Fibroblast of pulmonary artery (primary cell): ENCODE measurements around the gene PRR30.

Experiments
- DNase-seq: peaks from one replicate; pipeline ENCODE4 v3.0.0-alpha.2; 2010; ENCODE audit warnings: low read depth
- H3K4me3 ChIP-seq: replicated peaks from 2 replicates; pipeline ENCODE4 v1.5.1; 2011; ENCODE audit warnings: low read depth, mild to moderate bottlenecking, control low read depth, low read length, moderate library complexity
- TF ChIP-seq, protein P1 (sequence below): IDR thresholded peaks from 2 replicates; pipeline ENCODE4 v1.5.1; 2011; ENCODE audit warnings: mild to moderate bottlenecking, control low read depth, low read length, inconsistent platforms; ENCODE audit errors: missing control alignments

The PRR30 gene

DNA sequence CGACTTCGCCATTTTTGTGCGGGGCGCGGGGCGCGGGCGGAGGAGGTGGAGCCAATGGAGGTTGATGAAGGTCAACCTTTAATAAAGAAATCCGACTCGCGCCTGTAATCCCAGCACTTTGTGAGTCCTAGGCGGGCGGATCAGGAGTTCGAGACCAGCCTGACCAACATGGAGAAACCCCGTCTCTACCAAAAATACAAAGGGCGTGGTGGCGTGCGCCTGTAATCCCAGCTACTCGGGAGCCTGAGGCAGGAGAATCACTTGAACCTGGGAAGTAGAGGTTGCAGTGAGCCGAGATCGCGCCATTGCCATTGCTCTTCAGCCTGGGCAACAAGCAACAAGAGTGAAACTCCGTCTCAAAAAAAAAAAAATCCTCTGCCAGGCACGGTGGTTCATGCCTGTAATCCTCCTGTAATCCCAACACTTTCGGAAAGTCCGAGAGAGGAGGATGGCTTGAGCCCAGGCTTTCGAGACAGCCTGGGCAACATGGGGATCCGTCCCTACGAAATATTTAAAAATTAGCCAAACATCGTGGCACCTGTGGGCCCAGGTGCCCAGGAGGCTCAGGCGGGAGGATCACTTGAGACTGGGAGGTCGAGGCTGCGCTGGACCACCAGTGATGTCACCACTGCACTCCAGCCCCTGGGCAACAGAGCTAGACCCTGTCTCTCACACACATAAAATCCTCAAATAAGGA, 4.3 kb downstream of the PRR30 start:
- DNase-seq, result no peak
- TF ChIP-seq, protein P1, sequence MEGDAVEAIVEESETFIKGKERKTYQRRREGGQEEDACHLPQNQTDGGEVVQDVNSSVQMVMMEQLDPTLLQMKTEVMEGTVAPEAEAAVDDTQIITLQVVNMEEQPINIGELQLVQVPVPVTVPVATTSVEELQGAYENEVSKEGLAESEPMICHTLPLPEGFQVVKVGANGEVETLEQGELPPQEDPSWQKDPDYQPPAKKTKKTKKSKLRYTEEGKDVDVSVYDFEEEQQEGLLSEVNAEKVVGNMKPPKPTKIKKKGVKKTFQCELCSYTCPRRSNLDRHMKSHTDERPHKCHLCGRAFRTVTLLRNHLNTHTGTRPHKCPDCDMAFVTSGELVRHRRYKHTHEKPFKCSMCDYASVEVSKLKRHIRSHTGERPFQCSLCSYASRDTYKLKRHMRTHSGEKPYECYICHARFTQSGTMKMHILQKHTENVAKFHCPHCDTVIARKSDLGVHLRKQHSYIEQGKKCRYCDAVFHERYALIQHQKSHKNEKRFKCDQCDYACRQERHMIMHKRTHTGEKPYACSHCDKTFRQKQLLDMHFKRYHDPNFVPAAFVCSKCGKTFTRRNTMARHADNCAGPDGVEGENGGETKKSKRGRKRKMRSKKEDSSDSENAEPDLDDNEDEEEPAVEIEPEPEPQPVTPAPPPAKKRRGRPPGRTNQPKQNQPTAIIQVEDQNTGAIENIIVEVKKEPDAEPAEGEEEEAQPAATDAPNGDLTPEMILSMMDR, result no peak
- peak overlapping the region; percentile 31 for H3K4me3 ChIP-seq

DNA sequence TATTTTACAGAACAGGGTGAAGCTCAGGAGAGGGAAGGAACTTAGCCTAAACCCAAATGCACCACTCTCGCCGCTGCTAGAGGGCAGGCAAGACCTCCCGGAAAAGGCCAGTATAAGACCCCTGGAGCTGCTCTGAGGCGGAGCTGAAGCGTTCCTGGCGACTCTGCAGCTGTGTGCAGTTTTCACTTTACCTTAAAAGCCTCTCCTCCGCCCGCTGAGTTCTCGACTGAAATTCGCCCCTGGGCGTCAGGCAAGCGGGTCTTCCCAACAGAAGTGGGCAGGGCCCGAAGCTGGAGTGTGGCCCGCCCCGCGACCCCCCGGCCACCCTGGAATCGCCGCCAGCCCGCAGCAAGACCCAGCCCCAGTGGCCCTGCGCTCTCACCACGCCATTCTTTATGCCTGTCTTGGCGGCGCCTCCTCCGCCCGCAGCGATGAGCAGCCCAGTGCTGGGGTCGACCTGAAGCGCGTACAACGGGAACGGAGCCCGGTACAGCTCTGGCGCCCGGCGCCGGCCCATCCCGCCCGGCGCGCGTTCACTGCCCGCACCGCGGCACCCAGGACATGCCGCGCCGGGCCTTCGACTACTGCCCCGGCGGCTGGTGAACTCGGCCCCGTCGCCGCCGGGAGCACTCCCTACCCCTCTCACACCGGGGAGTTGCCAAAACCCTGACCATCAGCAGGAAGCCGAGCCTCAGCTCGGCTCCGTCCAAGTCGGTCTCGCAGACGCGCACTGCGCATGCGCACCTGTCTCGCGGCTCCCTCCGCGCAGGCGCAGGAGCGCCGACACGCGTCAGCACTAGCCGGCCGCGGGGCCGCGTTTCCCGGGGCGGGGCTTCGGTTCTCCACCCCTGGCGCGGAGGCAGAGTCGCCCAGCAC, 5.1 kb downstream of the PRR30 start, which contains the start of gene PREB:
PREB (minus strand) TSS at position 732 of the 876 bp plus-strand sequence; CDS start at position 517, 215 bp downstream.
- peak; percentile 96 for DNase-seq
- peak within 1 kb of the TSS; percentile 92 for H3K4me3 ChIP-seq
- TF ChIP-seq, protein P1, result peak; percentile 48

DNA sequence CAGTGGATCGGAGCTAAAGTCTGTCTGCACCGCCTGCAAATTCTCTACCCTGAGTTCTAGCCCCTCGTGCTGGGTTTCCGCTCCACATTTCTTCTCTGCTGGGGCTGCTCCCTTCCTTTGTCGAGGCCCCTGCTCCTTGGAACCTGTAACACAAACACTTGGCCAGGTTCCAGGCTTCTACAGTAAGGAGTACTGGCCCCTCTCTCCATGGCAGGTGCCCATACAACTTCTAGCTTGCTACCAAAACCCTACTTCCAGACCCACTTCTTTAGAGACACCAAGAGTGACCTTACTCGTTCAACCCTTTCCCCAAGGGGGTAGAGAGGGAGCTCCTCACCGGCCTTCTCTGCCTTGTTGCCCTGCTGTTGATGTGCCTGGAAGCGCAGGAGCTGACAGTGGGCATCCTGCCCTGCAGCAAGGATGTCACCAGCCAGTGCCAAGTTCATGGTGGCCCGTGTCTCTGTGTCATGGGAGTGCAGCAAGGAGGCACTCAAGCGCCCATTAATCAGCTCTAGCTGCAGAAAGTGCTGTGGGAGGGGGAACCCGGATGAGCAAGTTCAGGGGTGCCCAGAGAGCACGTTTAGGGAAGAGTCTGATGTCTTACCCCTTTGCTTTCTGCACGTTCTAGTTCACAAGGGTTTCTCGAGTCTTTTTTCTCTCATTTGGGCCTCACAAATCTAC, 5.9 kb downstream of the PRR30 start:
- DNase-seq, result no peak
- TF ChIP-seq, protein P1, result no peak
- H3K4me3 ChIP-seq, result peak overlapping the region; percentile 92

DNA sequence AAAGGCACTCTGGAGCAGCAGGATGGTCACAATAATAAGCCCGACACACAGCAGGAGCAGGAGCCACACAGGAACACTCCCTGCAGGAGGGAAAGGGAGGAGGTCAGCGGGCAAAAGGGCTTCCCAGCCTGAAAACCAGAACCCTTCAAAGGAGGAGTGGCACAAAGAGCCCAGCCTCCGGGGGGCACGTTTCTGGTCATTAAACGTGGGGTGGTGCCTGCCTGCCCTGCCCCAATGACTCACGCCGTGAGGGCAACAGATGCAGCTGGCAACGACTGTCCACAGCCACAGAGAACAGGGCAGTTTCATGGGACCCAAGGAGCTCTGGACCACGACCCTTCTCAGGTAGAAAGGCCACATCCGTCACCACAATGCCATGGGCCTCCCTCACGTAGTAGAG, 7.8 kb downstream of the PRR30 start:
- TF ChIP-seq, protein P1, result no peak
- DNase-seq, result no peak
- H3K4me3 ChIP-seq, result no peak overlapping the region

DNA sequence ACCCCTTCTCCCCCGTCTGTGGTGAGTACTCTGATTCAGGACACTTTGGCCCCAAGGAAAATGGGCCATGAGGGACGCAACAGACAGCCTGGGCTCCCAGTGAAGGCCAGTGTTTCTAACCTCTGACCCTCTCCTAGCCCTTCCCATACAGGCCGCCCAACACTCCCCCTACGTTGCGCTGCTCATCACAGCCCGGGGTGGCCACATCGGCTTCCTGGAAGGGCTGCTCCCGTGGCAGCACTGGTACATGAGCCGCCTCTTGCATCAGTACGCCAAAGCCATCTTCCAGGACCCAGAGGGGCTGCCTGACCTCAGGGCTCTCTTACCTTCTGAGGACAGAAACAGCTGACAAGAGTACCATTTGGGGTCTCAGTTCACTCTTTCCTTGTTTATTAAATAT, 8.8 kb downstream of the PRR30 start:
- no peak overlapping the region for H3K4me3 ChIP-seq
- TF ChIP-seq, protein P1, result no peak
- no peak for DNase-seq

DNA sequence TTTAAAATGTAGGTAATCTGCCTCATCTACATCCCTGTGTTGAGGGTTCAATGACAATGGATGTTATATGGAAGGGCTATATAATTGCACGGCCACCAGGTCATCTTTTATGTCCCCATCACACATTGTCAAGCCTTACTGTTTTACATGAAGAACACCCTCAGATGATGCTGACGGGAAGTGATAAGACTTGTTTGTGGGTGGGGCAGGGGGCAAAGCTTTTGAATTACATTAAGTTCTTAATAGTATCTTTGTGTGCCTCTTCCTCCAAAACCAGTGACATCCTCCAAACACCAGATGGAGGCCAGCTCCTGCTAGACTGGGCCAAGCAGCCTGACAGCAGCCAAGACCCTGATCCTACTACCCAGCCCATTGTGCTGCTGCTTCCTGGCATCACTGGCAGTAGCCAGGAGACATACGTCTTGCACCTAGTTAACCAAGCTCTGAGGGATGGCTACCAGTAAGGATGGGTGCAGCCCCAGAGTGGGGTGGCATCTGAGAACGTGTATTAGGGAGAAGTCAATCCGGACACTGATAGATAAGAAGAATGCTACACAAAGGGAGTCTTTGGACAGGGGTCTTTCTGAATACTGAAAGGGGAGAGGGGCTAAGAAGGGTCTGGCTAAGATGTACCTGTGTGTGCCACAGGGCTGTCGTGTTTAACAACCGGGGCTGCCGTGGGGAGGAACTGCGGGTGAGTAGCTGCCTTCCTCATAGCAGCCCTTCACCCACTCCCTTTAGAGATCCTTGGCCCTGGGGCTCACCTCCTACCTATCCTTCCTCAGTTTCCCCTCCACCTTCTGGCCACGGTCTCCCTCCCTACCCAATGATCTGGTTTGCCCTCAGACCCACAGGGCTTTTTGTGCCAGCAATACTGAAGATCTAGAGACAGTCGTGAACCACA, 10.3 kb downstream of the PRR30 start:
- no peak for DNase-seq
- no peak overlapping the region for H3K4me3 ChIP-seq
- TF ChIP-seq, protein P1, result no peak
